Upper lobe of right lung (tissue), 1 donor: Measurements from ENCODE around the gene NEK4. TPM values are rescaled to one million over a fixed set of nuclear protein-coding genes. Genes with fewer than 3 reads are reported as not detected.

Source experiments
- ATAC-seq: fragments of 200-7000 bp; cut with Tn5 transposase; one replicate; pipeline ENCODE4 v1.9.1; 2020; ENCODE audit warnings: mild to moderate bottlenecking, moderate library complexity
- DNase-seq: peaks from one replicate; pipeline ENCODE4 v3.0.0-alpha.2; 2020
- H3K27ac ChIP-seq: fragments of 200-600 bp; one replicate; pipeline ENCODE4 v1.8.0; 2022
- H3K27me3 ChIP-seq: fragments of 200-600 bp; one replicate; pipeline ENCODE4 v1.8.0; 2022; ENCODE audit warnings: mild to moderate bottlenecking
- H3K36me3 ChIP-seq: fragments of 200-600 bp; one replicate; pipeline ENCODE4 v1.8.0; 2022
- H3K4me1 ChIP-seq: fragments of 200-600 bp; one replicate; pipeline ENCODE4 v1.8.0; 2022
- H3K4me3 ChIP-seq: fragments of 200-600 bp; one replicate; pipeline ENCODE4 v1.8.0; 2022; ENCODE audit warnings: mild to moderate bottlenecking
- H3K9me3 ChIP-seq: fragments of 200-600 bp; one replicate; pipeline ENCODE4 v1.8.0; 2022
- CTCF ChIP-seq: fragments of 200-600 bp; IDR thresholded peaks from one replicate; pipeline ENCODE4 v1.8.0; 2022; ENCODE audit warnings: antibody characterized with exemption
- intact Hi-C: fragments of 100-400 bp; cut with DNase I; formaldehyde crosslinking; loops from one replicate; pipeline ENCODE4 v1.11.0; 2022
- total RNA-seq: library from RNA; stranded (reverse); fragmentation: NEBNext Ultra II Directional; extraction: Animal tissue kit (Norgen Biotek cat#: 25700); gene quantifications from one replicate; pipeline ENCODE4 v1.2.1, GENCODE V29; 2021
- donor health status: DM: no; HTN: yes; CAD: no; lungs with severe emphysema.

NEK4 gene
- total RNA-seq, 1 donor from 2014 or later = 27.2 TPM

GRCh38 chr3:52816199-52816598, 45.5 kb upstream of the NEK4 start:
- H3K9me3 ChIP-seq = no peaks in the 10 kb centered on the region
- no peak for TF ChIP-seq CTCF
- H3K4me3 ChIP-seq = no peak overlapping the region
- no peak overlapping the region for H3K27ac ChIP-seq
- DNase-seq = no peak
- no peaks in the 10 kb centered on the region for H3K36me3 ChIP-seq
- H3K27me3 ChIP-seq = no peaks in the 10 kb centered on the region
- intact Hi-C loops = no loop called here
- ATAC-seq = no peak
- H3K4me1 ChIP-seq = no peaks in the 10 kb centered on the region

- ATAC-seq (no peak), DNase-seq (no peak)
- intact Hi-C loops = no loop called here
- Histone ChIP-seq H3K4me3 (no peak overlapping the region), H3K27me3 (no peaks in the 10 kb centered on the region), H3K27ac (no peak overlapping the region), H3K4me1 (no peaks in the 10 kb centered on the region), H3K36me3 (no peaks in the 10 kb centered on the region), H3K9me3 (no peaks in the 10 kb centered on the region)
- no peak for TF ChIP-seq CTCF
These were observed 43.1 kb upstream of the NEK4 start for GRCh38 chr3:52813810-52814209.

- Histone ChIP-seq H3K27ac (no peak overlapping the region), H3K4me1 (no peaks in the 10 kb centered on the region), H3K27me3 (no peaks in the 10 kb centered on the region), H3K4me3 (no peak overlapping the region), H3K36me3 (no peaks in the 10 kb centered on the region), H3K9me3 (no peaks in the 10 kb centered on the region)
- TF ChIP-seq CTCF = no peak
- intact Hi-C loops = no loop called here
- no peak for DNase-seq
- ATAC-seq = no peak
These were observed 40.8 kb upstream of the NEK4 start for GRCh38 chr3:52811452-52812011.

- no peaks in the 10 kb centered on the region for H3K9me3 ChIP-seq
- H3K27me3 ChIP-seq = no peaks in the 10 kb centered on the region
- no peak for TF ChIP-seq CTCF
- ATAC-seq = no peak
- no peaks in the 10 kb centered on the region for H3K36me3 ChIP-seq
- intact Hi-C loops = no loop called here
- DNase-seq = no peak
- no peak overlapping the region for H3K27ac ChIP-seq
- no peaks in the 10 kb centered on the region for H3K4me1 ChIP-seq
- H3K4me3 ChIP-seq = no peak overlapping the region
These were observed 40.2 kb upstream of the NEK4 start for GRCh38 chr3:52810923-52811322.

DNA sequence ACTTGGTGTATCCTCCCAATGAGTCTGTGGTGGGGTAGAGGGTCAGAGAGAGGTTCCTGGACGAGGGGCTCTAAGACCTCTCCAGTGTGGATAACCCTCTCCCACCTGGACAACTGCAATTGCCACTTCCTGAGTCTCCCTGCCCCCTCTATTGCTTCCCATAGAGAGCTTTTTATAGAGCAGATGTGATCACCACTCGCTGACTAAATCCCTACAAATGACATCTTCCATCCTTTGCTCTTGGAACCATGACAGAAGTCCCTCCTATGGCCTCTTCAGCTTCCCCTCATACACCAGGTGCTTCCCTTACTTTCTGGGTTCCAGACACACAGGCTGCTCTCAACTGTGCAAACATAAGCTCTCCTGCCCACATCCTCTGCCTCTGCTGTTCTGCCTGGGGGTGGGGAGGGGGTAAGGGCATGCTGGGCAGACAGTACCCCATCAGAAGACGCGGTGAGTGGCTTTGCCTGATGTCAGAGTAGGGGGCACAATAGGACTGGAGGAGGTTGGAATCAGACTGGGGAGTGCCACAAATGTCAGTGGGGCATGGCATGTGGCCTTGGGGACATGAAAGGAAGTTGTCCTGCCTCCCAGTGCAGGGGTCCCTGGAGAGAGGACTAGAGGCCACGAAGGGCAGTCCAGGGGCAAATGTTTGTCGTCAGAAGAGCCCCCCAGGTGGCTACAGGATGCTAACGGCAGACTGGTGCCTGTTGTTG, 39.1 kb upstream of the NEK4 start:
- H3K9me3 ChIP-seq = no peaks in the 10 kb centered on the region
- TF ChIP-seq CTCF = no peak
- no peaks in the 10 kb centered on the region for H3K4me1 ChIP-seq
- intact Hi-C loops = no loop called here
- no peaks in the 10 kb centered on the region for H3K27me3 ChIP-seq
- no peaks in the 10 kb centered on the region for H3K36me3 ChIP-seq
- no peak overlapping the region for H3K27ac ChIP-seq
- DNase-seq (no peak), ATAC-seq (no peak)
- no peak overlapping the region for H3K4me3 ChIP-seq
